ENCODE results near the gene CD36.

GRCh38 chr7:80632819-80633218, 5.6 kb upstream of the CD36 start:
- TF ChIP-seq JAZF1 (CRISPR knock-in tag; IDR thresholded peaks at IDR 0.05) (no peak), ELF4 (CRISPR knock-in tag; IDR thresholded peaks at IDR 0.05; ENCODE audit: low read depth) (no peak), CTCF (IDR thresholded peaks at IDR 0.05) (no peak), PRRX2 (CRISPR knock-in tag; IDR thresholded peaks at IDR 0.05) (no peak), RELA (CRISPR knock-in tag; IDR thresholded peaks at IDR 0.05; ENCODE audit: borderline replicate concordance) (no peak), E2F1 (CRISPR knock-in tag; IDR thresholded peaks at IDR 0.05) (no peak), ATF6 (CRISPR knock-in tag; IDR thresholded peaks at IDR 0.05) (no peak), TCF7 (CRISPR knock-in tag; IDR thresholded peaks at IDR 0.05; ENCODE audit: low read depth) (no peak), ZNF671 (CRISPR knock-in tag; IDR thresholded peaks at IDR 0.05) (no peak), E2F5 (CRISPR knock-in tag; IDR thresholded peaks at IDR 0.05) (no peak), HMGXB4 (CRISPR knock-in tag; IDR thresholded peaks at IDR 0.05) (no peak)

Measured in WTC11 (cell line).